ENCODE measurements around the gene OGFR.
A peak's percentile ranks its signal among the peaks of the same experiment; 100 is the strongest.

The OGFR gene

DNA sequence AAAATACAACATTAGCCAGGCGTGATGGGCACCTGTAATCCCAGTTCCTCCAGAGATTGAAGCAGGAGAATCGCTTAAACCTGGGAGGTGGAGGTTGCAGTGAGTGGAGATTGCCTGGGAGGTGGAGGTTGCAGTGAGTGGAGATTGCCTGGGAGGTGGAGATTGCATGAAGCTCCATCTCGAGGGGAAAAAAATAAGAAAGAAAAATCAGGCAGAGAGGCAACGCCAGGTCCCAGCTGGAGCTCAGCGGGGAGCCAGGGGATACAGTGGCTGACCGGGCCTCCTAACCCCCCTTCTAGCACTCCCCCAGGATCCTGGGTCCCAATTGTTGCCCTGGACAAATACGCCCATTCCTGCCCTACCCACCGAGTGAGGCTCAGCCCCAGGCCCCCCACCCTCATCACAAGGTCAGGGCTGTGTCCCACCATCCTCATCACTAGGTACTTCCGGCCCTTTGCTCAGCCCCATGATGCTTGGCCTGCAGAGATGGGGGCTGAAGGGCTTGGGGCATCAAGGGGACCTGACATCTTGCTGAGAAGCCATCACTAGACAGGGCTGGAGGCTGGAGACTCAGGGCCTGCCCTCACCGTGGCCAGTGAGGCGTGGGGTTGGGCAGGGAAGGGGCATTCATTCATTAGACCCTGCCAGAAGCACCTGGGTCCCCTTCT is 1.9 kb downstream of the OGFR start:
- Histone ChIP-seq H3K27ac (peak overlapping the region; percentile 21), H3K27me3 (ENCODE audit: insufficient read depth, low read depth, severe bottlenecking) (no peaks in the 10 kb centered on the region), H3K9me3 (ENCODE audit: severe bottlenecking) (no peaks in the 10 kb centered on the region), H3K4me3 (ENCODE audit: low read depth, low read length) (no peak overlapping the region; the same call in 1 of the 2 replicates), H3K36me3 (peaks cover 49% of the 10 kb centered on the region)
- DNase-seq: no peak
- TF ChIP-seq, protein P1, sequence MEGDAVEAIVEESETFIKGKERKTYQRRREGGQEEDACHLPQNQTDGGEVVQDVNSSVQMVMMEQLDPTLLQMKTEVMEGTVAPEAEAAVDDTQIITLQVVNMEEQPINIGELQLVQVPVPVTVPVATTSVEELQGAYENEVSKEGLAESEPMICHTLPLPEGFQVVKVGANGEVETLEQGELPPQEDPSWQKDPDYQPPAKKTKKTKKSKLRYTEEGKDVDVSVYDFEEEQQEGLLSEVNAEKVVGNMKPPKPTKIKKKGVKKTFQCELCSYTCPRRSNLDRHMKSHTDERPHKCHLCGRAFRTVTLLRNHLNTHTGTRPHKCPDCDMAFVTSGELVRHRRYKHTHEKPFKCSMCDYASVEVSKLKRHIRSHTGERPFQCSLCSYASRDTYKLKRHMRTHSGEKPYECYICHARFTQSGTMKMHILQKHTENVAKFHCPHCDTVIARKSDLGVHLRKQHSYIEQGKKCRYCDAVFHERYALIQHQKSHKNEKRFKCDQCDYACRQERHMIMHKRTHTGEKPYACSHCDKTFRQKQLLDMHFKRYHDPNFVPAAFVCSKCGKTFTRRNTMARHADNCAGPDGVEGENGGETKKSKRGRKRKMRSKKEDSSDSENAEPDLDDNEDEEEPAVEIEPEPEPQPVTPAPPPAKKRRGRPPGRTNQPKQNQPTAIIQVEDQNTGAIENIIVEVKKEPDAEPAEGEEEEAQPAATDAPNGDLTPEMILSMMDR (IDR thresholded peaks at IDR 0.05; ENCODE audit: low read depth, low read length): no peak

DNA sequence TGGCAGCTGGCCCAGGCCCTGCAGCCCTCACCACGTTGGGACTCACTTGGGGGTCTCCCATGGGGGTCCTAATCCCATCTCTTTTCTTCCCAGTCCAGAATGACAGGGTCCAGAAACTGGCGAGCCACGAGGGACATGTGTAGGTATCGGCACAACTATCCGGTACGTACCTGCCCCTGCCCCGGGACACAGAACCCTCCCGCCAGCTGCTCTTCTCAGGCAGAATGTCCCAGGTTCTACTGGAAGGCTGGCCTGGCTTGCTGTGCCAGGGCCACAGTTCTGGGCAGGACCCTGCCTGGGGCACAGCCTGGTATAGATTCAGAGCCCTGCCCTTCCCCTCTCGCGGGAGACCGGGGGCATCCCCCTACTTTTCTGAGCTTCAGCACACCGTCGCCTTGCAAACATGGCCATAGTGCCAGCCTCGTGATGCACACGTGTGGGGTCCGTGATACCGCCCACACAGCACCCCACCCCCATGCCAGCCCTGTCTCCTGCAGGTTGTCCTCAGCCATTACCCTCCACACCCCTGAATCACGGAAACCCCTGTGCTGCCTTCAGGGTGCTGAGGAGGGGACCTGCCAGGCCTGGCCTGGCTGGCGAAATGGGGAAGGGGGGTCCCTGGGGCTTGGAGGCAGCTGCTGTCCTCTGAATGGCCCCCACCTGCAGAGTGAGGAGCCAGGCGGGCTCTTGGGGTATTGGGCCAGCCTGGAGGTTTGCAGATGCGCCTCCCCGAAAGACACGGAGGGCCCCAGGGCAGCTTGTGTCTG is 3.0 kb downstream of the OGFR start:
- TF ChIP-seq, protein P1 (IDR thresholded peaks at IDR 0.05; ENCODE audit: low read depth, low read length): no peak
- Histone ChIP-seq H3K27me3 (ENCODE audit: insufficient read depth, low read depth, severe bottlenecking) (no peaks in the 10 kb centered on the region), H3K4me3 (ENCODE audit: low read depth, low read length) (no peak overlapping the region), H3K36me3 (peaks cover 58% of the 10 kb centered on the region), H3K9me3 (ENCODE audit: severe bottlenecking) (no peaks in the 10 kb centered on the region), H3K27ac (no peak overlapping the region)
- no peak for DNase-seq

DNA sequence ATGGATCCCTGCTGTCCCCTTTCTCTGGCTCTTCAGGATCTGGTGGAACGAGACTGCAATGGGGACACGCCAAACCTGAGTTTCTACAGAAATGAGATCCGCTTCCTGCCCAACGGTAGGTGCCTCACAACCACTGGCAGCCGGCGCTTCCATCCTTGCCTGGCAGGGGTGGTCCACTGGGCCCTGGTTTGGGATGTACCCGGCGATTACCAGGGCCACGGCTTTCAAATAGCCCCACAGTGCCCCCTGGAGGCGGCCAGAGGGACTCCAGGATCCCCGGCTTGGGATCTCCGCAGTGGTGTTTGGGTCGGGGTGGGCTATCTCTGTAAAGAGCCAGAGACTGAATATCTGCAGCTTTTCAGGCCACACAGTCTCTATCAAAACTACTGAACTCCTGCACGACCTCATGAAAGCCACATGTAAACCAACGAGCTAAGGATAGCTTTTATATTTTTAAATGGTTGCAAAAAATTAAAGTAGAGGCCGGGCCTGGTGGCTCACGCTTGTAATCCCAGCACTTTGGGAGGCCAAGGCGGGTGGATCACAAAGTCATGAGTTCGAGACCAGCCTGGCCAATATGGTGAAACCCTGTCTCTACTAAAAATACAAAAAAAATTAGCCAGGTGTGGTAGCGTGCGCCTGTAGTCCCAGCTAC is 3.7 kb downstream of the OGFR start:
- Histone ChIP-seq H3K36me3 (peaks cover 60% of the 10 kb centered on the region), H3K4me3 (ENCODE audit: low read depth, low read length) (no peak overlapping the region), H3K9me3 (ENCODE audit: severe bottlenecking) (no peaks in the 10 kb centered on the region), H3K27ac (no peak overlapping the region), H3K27me3 (ENCODE audit: insufficient read depth, low read depth, severe bottlenecking) (no peaks in the 10 kb centered on the region)
- DNase-seq: peak; percentile 70
- TF ChIP-seq, protein P1 (IDR thresholded peaks at IDR 0.05; ENCODE audit: low read depth, low read length): peak; percentile 75

DNA sequence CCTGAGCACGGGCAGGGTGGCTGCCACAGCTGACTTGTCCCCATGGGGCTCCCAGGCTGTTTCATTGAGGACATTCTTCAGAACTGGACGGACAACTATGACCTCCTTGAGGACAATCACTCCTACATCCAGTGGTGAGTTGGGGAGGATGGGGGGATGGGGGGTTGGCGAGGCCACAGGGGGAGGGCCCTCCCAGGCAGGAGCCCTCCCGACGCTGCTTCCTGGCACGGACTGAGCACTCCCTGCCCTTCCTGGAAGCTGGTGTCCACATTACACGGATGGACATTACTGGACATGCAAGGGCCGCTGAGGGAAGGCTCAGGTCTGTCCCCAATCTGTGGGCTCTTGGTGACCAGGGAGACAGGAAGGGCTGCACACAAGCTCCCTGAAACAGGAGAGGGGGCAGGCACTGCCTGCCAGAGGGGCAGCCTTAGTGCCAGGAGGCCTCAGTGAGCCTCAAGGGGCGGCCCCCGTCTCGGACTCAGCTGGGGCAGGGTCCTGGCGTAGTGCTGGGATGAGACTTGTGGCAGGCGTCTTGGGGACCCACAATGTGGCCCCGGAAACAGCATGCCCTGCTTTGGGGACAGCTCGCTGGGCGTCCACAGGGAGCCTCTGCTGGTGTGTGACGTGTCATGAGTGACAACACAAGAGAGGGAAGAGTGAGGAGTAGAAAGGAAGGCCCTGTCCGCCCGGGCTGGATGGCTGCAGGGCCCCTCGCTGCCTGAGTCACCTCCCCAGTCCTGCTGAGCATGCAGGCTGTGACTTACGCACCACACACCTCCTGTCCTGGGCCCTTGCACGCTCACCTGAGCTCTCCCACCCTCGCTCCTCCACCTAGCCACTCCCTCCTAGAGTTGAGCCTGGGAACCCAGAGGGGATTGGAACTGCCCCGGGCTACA is 5.1 kb downstream of the OGFR start:
- TF ChIP-seq, protein P1 (IDR thresholded peaks at IDR 0.05; ENCODE audit: low read depth, low read length): no peak
- no peak overlapping the region for H3K4me3 ChIP-seq (ENCODE audit: low read depth, low read length)
- no peaks in the 10 kb centered on the region for H3K9me3 ChIP-seq (ENCODE audit: severe bottlenecking)
- DNase-seq: no peak
- no peaks in the 10 kb centered on the region for H3K27me3 ChIP-seq (ENCODE audit: insufficient read depth, low read depth, severe bottlenecking)
- H3K36me3 ChIP-seq: peaks cover 66% of the 10 kb centered on the region
- no peak overlapping the region for H3K27ac ChIP-seq

DNA sequence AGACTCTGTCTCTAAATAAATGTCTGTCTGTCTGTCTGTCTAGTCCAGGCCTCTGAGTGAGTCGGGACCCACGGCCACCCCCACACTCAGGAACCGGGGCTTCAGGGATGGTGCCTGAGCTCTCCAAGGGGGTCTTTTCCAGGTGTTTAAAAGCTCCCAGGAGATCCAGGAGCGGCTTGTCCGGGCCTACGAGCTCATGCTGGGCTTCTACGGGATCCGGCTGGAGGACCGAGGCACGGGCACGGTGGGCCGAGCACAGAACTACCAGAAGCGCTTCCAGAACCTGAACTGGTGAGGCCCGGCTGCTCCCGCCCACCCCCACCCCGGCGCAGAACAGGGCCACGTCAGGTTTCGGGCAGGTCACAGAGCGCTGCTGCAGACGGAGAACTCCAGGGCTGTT is 6.7 kb downstream of the OGFR start:
- Histone ChIP-seq H3K4me3 (ENCODE audit: low read depth, low read length) (no peak overlapping the region), H3K9me3 (ENCODE audit: severe bottlenecking) (no peaks in the 10 kb centered on the region), H3K27me3 (ENCODE audit: insufficient read depth, low read depth, severe bottlenecking) (no peaks in the 10 kb centered on the region), H3K36me3 (peaks cover 63% of the 10 kb centered on the region), H3K27ac (no peak overlapping the region)
- DNase-seq: no peak
- TF ChIP-seq, protein P1 (IDR thresholded peaks at IDR 0.05; ENCODE audit: low read depth, low read length): no peak
